Measurements from ENCODE around the gene ZSCAN20. TPM values are rescaled to one million over a fixed set of nuclear protein-coding genes. Genes with fewer than 3 reads are reported as not detected.
A peak's percentile ranks its signal among the peaks of the same experiment; 100 is the strongest.

Gene ZSCAN20
- total and polyA plus RNA-seq, 9 of the 15 experiments (the other 6 are each of a cell fraction or from before 2014, with no cell fraction given): 0.36 to 3.3 (median 2.0) TPM

DNA sequence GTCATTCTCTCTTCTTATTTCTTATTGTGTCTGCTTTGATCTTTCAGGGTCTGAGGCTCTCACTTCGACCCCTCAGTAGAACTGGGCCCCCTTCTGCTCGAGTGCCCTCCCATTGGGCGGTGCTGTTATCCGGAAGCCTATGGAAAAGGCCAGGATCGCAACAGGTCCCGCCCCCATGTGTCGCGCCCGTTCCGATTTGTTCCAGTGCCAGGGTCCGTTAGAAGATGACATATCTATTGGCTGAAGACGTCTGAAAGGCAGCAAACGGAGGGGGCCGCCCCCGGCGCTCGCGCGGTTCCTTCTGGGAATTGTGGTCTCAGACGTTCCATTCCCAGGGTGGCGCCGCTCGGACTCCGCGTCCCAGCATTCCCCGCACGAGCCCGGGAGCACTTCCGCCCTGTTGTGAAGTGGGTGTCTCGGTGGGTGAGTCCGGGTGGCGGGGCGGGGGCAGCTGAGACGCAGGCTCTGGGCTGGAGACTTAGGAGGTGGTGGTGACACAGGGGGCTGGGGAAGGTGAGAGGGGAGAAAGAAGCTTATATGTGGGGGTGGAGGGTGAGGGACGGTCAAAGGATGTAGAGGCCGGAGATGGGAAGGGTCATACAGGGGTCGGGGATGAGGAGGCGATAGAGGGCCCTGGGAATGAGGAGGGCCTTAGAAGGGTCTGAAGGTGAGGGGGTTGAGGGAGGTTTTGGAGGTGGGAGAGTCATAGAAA, at the start of gene ZSCAN20 (continued):
- no peak for TF ChIP-seq IRF1 (CRISPR knock-in tag; IDR thresholded peaks at IDR 0.05; ENCODE audit: borderline replicate concordance)
- no peak for TF ChIP-seq ZNF197 (CRISPR knock-in tag; IDR thresholded peaks at IDR 0.05; ENCODE audit: low read depth)
- TF ChIP-seq PURB (CRISPR knock-in tag; IDR thresholded peaks at IDR 0.05; ENCODE audit: low read depth): no peak
- no peak for TF ChIP-seq PTRF (tag; IDR thresholded peaks at IDR 0.05)
- no peak; the same call in 1 of the 2 replicates for TF ChIP-seq LEF1 (IDR thresholded peaks at IDR 0.05)
- no peak for TF ChIP-seq RAD21 (CRISPR knock-in tag; conservative IDR thresholded peaks at IDR 0.05 in 1 of 2, IDR thresholded peaks at IDR 0.05 in 1 of 2)
- peak; percentile 45; the same call in 1 of the 2 replicates for TF ChIP-seq CC2D1A (IDR thresholded peaks at IDR 0.05)
- no peak for TF ChIP-seq MCM2 (IDR thresholded peaks at IDR 0.05; ENCODE audit: low read depth)
- peak in 1 of 2 experiments; percentile 55; a peak in 2 of 4 replicates for TF ChIP-seq MNT (conservative IDR thresholded peaks at IDR 0.05)
- no peak for TF ChIP-seq PRMT5 (CRISPR knock-in tag; IDR thresholded peaks at IDR 0.05)
- TF ChIP-seq KDM1A (IDR thresholded peaks at IDR 0.05): no peak
- no peak for TF ChIP-seq ZNF57 (CRISPR knock-in tag; IDR thresholded peaks at IDR 0.05)
- TF ChIP-seq MTA3 (IDR thresholded peaks at IDR 0.05; ENCODE audit: borderline replicate concordance): peak; percentile 31; the same call in 1 of the 2 replicates
- no peak for TF ChIP-seq NCOA4 (IDR thresholded peaks at IDR 0.05; ENCODE audit: partially characterized antibody)
- TF ChIP-seq TBL1XR1 (IDR thresholded peaks at IDR 0.05; ENCODE audit: low read length in 2 of 2): no peak
- TF ChIP-seq POLR2G (IDR thresholded peaks at IDR 0.05; ENCODE audit: low read depth, low read length): peak; percentile 87
- no peak for TF ChIP-seq ZNF766 (CRISPR knock-in tag; conservative IDR thresholded peaks at IDR 0.05)
- no peak for TF ChIP-seq HMGXB4 (CRISPR knock-in tag; IDR thresholded peaks at IDR 0.05)
- no peak for TF ChIP-seq NONO (IDR thresholded peaks at IDR 0.05; ENCODE audit: low read depth in 2 of 2, low read length in 1 of 2)
- TF ChIP-seq CEBPG (CRISPR knock-in tag; IDR thresholded peaks at IDR 0.05): no peak
- TF ChIP-seq CEBPG (tag; conservative IDR thresholded peaks at IDR 0.05 in 1 of 2, IDR thresholded peaks at IDR 0.05 in 1 of 2): no peak
- no peak for TF ChIP-seq POLR3A (IDR thresholded peaks at IDR 0.05; ENCODE audit: borderline replicate concordance, extremely low read depth, insufficient read depth, insufficient read length)
- TF ChIP-seq ZNF23 (CRISPR knock-in tag; IDR thresholded peaks at IDR 0.05): no peak
- TF ChIP-seq NUFIP1 (IDR thresholded peaks at IDR 0.05; ENCODE audit: partially characterized antibody): no peak
- TF ChIP-seq MYNN (IDR thresholded peaks at IDR 0.05): no peak
- TF ChIP-seq MYNN (CRISPR knock-in tag; IDR thresholded peaks at IDR 0.05): no peak

Measured in K562 (cell line).